22Rv1 (cell line): ENCODE measurements around the gene AVPI1.

Source experiments
- CTCF ChIP-seq: fragments of 450-650 bp; IDR thresholded peaks from 2 replicates; pipeline ENCODE4 v1.5.1; 2017; ENCODE audit warnings: mild to moderate bottlenecking
- ZFX ChIP-seq: fragments of 450-650 bp; IDR thresholded peaks from 2 replicates; pipeline ENCODE4 v1.6.1; 2017; ENCODE audit warnings: antibody characterized with exemption, borderline replicate concordance

GRCh38 chr10:97723001-97723400, 36.0 kb upstream of the AVPI1 start:
- TF ChIP-seq CTCF = no peak
- TF ChIP-seq ZFX = no peak
